Effector memory CD8-positive, alpha-beta T cell (primary cell): ENCODE data around the gene FOXN3.

Experiments
- ATAC-seq: fragments of 150-1000 bp; cut with Tn5 transposase; replicated peaks from 2 replicates; pipeline ENCODE4 v1.10.0; 2021; ENCODE audit warnings: mild to moderate bottlenecking, moderate library complexity
- DNase-seq, 3 experiments: peaks; one replicate each; pipeline ENCODE4 v3.0.0; 2021
- H3K27ac Mint-ChIP-seq, 2 donors: one replicate each; pipeline ENCODE4 v1.8.0; 2022; ENCODE audit warnings: mild to moderate bottlenecking in 2 of 2, mixed read lengths in 2 of 2, moderate library complexity in 2 of 2
- H3K27me3 Mint-ChIP-seq, 2 donors: one replicate each; pipeline ENCODE4 v1.8.0; 2022; ENCODE audit warnings: mixed read lengths in 2 of 2
- H3K36me3 Mint-ChIP-seq: one replicate; pipeline ENCODE4 v1.8.0; 2022; ENCODE audit warnings: mild to moderate bottlenecking, moderate library complexity, mixed read lengths; ENCODE audit not compliant: insufficient read depth
- H3K4me1 Mint-ChIP-seq, 2 donors: one replicate each; pipeline ENCODE4 v1.8.0; 2022; ENCODE audit warnings: low read depth in 2 of 2, mixed read lengths in 2 of 2
- H3K4me3 Mint-ChIP-seq, 2 donors: one replicate each; pipeline ENCODE4 v1.8.0; 2022; ENCODE audit warnings: mild to moderate bottlenecking in 2 of 2, mixed read lengths in 2 of 2, moderate library complexity in 2 of 2
- H3K9me3 Mint-ChIP-seq, 2 donors: one replicate each; pipeline ENCODE4 v1.8.0; 2022; ENCODE audit warnings: mixed read lengths in 2 of 2

Gene FOXN3

GRCh38 chr14:89283327-89284060 is 133.5 kb downstream of the FOXN3 start:
- peaks cover 26 to 38% of the 10 kb centered on the region in 2 donors for H3K4me1 Mint-ChIP-seq
- peak overlapping the region in 1 of 2 donors; percentile 4 for H3K4me3 Mint-ChIP-seq
- DNase-seq: peak in 1 of 3 experiments; percentile 9
- H3K9me3 Mint-ChIP-seq: no peaks in the 10 kb centered on the region
- peaks cover 6% of the 10 kb centered on the region for H3K36me3 Mint-ChIP-seq
- H3K27me3 Mint-ChIP-seq: no peaks in the 10 kb centered on the region
- peak; percentile 91 for ATAC-seq
- H3K27ac Mint-ChIP-seq: peak overlapping the region in 1 of 2 donors; percentile 26

DNA sequence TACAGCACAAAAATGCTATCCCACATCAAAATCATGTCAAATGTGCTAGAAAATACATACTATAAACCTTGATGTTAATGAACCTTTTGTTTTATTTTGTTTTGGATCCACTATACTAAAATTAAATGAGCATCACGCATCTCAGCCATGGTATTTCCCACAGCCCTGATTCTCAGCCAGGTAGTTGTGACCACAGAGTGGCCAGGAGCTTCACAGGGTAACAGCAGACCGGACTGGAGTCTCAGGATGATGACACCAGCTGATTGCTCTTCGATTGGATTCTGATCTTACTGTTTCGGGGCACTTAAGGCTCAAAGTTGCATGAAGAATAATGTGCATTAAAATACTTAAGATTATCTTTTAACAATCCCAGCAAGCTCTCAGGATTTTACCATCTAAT is 134.8 kb downstream of the FOXN3 start:
- Mint-ChIP-seq H3K4me3 (no peak overlapping the region), H3K27ac (no peak overlapping the region), H3K4me1 (peaks cover 34 to 44% of the 10 kb centered on the region in 2 donors), H3K27me3 (no peaks in the 10 kb centered on the region), H3K36me3 (peaks cover 6% of the 10 kb centered on the region), H3K9me3 (no peaks in the 10 kb centered on the region)
- ATAC-seq (no peak), DNase-seq (no peak)

DNA sequence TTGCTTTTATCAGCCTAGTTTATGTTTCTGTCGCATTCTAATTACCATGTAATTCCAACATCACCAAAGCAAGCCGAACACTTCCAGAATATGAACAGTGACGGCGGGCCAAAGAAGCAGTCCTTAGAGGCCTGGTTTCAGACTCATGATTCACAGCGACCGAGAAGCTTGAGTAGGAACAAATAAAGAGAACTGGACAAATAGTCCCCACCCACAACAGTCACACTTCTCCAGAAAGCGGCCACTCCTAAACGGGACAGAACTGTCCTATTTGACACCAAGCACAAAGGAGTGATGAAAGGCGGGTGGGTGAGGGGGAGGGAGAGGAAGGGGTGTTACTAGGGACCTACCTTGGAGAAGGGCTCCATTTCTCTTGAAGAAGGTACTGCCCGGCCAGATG is 136.4 kb downstream of the FOXN3 start:
- ATAC-seq: no peak
- peaks cover 41 to 59% of the 10 kb centered on the region in 2 donors for H3K4me1 Mint-ChIP-seq
- no peak for DNase-seq

GRCh38 chr14:89279649-89280232 is 137.3 kb downstream of the FOXN3 start:
- ATAC-seq: no peak
- Mint-ChIP-seq H3K4me1 (peaks cover 47 to 62% of the 10 kb centered on the region in 2 donors), H3K27me3 (no peaks in the 10 kb centered on the region), H3K4me3 (no peak overlapping the region), H3K9me3 (no peaks in the 10 kb centered on the region), H3K27ac (no peak overlapping the region), H3K36me3 (peaks cover 6% of the 10 kb centered on the region)
- DNase-seq: no peak

More for the DNA sequence above, 136.4 kb downstream of the FOXN3 start:
- no peaks in the 10 kb centered on the region for H3K9me3 Mint-ChIP-seq
- H3K27me3 Mint-ChIP-seq: no peaks in the 10 kb centered on the region
- no peak overlapping the region for H3K27ac Mint-ChIP-seq
- H3K36me3 Mint-ChIP-seq: peaks cover 6% of the 10 kb centered on the region
- no peak overlapping the region for H3K4me3 Mint-ChIP-seq

GRCh38 chr14:89277203-89277602 is 139.8 kb downstream of the FOXN3 start:
- peak overlapping the region; percentile 93 to 95 for H3K27ac Mint-ChIP-seq
- H3K4me3 Mint-ChIP-seq: no peak overlapping the region
- H3K27me3 Mint-ChIP-seq: no peaks in the 10 kb centered on the region
- no peaks in the 10 kb centered on the region for H3K9me3 Mint-ChIP-seq
- peaks cover 6% of the 10 kb centered on the region for H3K36me3 Mint-ChIP-seq
- no peak for DNase-seq
- peaks cover 47 to 61% of the 10 kb centered on the region in 2 donors for H3K4me1 Mint-ChIP-seq
- no peak for ATAC-seq

GRCh38 chr14:89276424-89276975 is 140.5 kb downstream of the FOXN3 start:
- Mint-ChIP-seq H3K36me3 (peaks cover 6% of the 10 kb centered on the region), H3K9me3 (no peaks in the 10 kb centered on the region), H3K4me3 (peak overlapping the region; percentile 26 to 30), H3K27ac (peak overlapping the region; percentile 93 to 95), H3K4me1 (peaks cover 43 to 57% of the 10 kb centered on the region in 2 donors), H3K27me3 (no peaks in the 10 kb centered on the region)
- no peak for DNase-seq
- peak; percentile 92 for ATAC-seq

DNA sequence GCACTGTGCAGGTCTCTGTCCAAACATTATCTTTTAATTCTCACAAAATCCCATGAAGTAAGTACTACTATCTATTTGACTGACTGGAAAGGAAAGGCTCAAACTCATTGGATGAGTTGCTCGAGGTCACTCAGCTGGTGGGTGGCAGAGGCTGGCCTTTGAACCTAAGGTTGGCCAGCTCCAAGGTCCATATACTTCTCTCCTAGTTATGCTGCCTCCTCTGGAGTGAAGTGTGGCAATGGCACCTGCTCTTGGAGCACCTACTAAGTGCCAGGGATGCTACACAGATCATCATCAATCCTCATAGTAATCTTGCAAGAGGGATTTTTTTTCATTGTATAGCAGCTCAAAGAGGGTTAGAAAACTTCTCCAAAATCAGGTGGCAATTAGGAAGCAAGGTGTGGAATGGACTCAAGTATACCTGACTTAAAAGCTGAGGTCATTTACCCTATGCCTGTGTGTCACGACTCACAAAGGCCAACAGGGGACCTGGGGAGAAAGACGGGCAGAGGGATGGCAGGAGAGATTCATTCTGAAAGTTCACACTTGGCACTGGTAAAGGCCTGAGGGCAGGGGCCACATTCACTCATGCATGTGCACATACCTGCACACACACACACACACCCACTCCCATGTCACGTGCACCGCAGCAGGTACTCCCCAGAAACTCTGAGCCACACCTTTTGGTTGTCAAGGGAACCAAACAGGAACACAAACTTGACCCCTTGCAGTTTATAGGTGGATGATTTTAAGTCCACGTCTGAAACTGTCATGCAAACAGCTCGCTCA is 146.4 kb downstream of the FOXN3 start:
- Mint-ChIP-seq H3K27ac (peak overlapping the region in 1 of 2 donors; percentile 77), H3K4me1 (peaks cover 58 to 69% of the 10 kb centered on the region in 2 donors), H3K9me3 (no peaks in the 10 kb centered on the region), H3K27me3 (no peaks in the 10 kb centered on the region), H3K36me3 (peaks cover 4% of the 10 kb centered on the region), H3K4me3 (no peak overlapping the region)
- no peak for DNase-seq
- ATAC-seq: peak; percentile 24

GRCh38 chr14:89269404-89269803 is 147.6 kb downstream of the FOXN3 start:
- ATAC-seq (no peak), DNase-seq (no peak)
- H3K36me3 Mint-ChIP-seq: peaks cover 5% of the 10 kb centered on the region
- H3K27ac Mint-ChIP-seq: peak overlapping the region in 1 of 2 donors; percentile 2
- H3K9me3 Mint-ChIP-seq: no peaks in the 10 kb centered on the region
- no peaks in the 10 kb centered on the region for H3K27me3 Mint-ChIP-seq
- peaks cover 62 to 73% of the 10 kb centered on the region in 2 donors for H3K4me1 Mint-ChIP-seq
- H3K4me3 Mint-ChIP-seq: no peak overlapping the region

DNA sequence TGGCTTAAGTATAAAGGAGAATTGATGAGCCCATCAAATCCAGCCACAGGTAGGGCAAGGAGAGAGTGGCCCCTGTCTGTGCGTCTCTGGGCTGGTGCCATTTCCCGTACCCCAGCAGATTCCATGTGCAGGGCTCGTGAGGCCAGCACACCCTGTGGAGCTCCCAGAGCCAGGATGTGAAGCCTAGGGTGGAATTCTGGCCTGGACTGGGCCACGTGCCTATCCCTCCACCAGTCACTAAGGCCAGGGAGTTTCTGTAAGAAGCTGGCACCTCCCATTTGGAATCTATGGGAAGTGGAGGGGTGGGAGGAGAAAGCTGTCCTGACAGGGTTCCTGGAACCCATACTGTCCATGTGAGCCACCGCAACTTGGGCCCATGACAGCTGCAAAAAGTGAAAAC is 148.5 kb downstream of the FOXN3 start:
- DNase-seq (no peak), ATAC-seq (no peak)
- H3K27ac Mint-ChIP-seq: peak overlapping the region in 1 of 2 donors; percentile 68
- H3K36me3 Mint-ChIP-seq: peaks cover 9% of the 10 kb centered on the region
- H3K27me3 Mint-ChIP-seq: no peaks in the 10 kb centered on the region
- no peaks in the 10 kb centered on the region for H3K9me3 Mint-ChIP-seq
- peaks cover 61 to 71% of the 10 kb centered on the region in 2 donors for H3K4me1 Mint-ChIP-seq
- H3K4me3 Mint-ChIP-seq: no peak overlapping the region

DNA sequence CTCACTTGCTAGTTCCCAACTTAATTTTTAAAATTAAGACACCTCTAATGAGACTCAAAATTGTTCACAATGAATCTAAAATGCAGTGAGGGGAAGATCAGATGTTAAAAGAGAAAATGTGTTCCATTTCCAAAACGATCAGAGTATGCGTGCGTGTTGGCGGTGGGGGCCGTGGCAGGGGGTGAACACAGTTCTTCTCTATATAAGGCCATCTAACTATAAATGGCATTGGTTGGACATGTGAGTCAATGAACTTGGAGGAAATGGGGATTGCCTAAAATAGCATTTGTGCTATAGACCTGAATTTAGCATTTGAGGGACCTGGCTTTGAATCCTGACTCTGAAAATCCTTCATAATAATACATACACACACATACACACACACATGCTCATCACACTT is 149.4 kb downstream of the FOXN3 start:
- Mint-ChIP-seq H3K36me3 (peaks cover 9% of the 10 kb centered on the region), H3K9me3 (no peaks in the 10 kb centered on the region), H3K27ac (no peak overlapping the region), H3K4me1 (peaks cover 55 to 64% of the 10 kb centered on the region in 2 donors), H3K27me3 (no peaks in the 10 kb centered on the region), H3K4me3 (no peak overlapping the region)
- DNase-seq: no peak
- no peak for ATAC-seq

GRCh38 chr14:89267163-89267562 is 149.9 kb downstream of the FOXN3 start:
- ATAC-seq: no peak
- Mint-ChIP-seq H3K27ac (peak overlapping the region in 1 of 2 donors; percentile 52), H3K36me3 (peaks cover 9% of the 10 kb centered on the region), H3K4me3 (no peak overlapping the region), H3K27me3 (no peaks in the 10 kb centered on the region), H3K9me3 (no peaks in the 10 kb centered on the region), H3K4me1 (peaks cover 55 to 67% of the 10 kb centered on the region in 2 donors)
- no peak for DNase-seq

DNA sequence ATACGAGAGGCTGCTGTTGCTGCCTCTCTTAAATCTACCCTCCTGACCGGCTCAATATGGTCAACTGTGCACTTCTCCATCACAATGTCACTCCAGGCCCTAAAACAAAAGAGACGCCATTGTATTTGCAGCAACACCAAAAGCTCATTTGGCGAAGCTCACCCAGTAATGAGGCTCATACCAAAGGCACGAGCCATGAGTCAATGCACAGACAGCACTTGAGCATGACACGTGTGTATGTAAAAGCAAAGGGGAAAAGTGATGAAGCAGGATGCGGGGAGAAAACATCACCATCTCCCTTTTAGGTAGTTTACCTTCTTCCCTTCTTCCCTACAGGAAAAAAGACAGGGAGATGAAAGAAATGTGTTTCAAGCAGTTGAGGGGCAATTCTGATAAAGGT is 150.3 kb downstream of the FOXN3 start:
- Mint-ChIP-seq H3K9me3 (no peaks in the 10 kb centered on the region), H3K27ac (peak overlapping the region in 1 of 2 donors; percentile 52), H3K27me3 (no peaks in the 10 kb centered on the region), H3K36me3 (peaks cover 9% of the 10 kb centered on the region), H3K4me1 (peaks cover 55 to 71% of the 10 kb centered on the region in 2 donors), H3K4me3 (no peak overlapping the region)
- no peak for ATAC-seq
- DNase-seq: no peak

DNA sequence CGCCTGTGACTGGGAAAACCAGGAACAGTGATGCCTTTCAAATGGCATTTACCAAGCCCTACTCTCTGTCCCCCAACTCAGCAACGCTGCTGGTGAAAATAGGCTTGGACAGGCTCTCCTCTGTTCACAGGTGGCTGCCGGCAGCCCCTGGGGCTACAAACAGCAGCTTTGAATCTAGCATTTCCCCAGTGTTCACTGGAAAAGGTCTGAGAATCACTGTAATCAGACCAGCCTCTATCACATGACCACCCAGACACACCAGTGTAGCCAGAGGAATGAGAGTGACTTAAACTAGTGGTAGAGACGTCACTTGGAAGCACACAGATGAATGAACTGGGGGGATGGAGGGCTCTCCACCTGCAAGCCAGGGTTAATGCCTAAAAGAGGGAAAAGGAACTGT is 151.8 kb downstream of the FOXN3 start:
- Mint-ChIP-seq H3K9me3 (no peaks in the 10 kb centered on the region), H3K27ac (peak overlapping the region in 1 of 2 donors; percentile 20), H3K27me3 (no peaks in the 10 kb centered on the region), H3K4me1 (peaks cover 50 to 66% of the 10 kb centered on the region in 2 donors), H3K36me3 (peaks cover 9% of the 10 kb centered on the region), H3K4me3 (no peak overlapping the region)
- DNase-seq: no peak
- no peak for ATAC-seq
